H9 (cell line): ENCODE data around the gene TMOD1. TPM values are rescaled to one million over a fixed set of nuclear protein-coding genes. Genes with fewer than 3 reads are reported as not detected.

Experiments used
- DNase-seq: peaks from one replicate; pipeline ENCODE4 v3.0.0-alpha.2; 2017
- H2AFZ ChIP-seq: one replicate; pipeline ENCODE4 v1.6.1; 2013; ENCODE audit warnings: mild to moderate bottlenecking, low read length, control low read depth, moderate library complexity
- H2AK5ac ChIP-seq: 2 replicates; pipeline ENCODE4 v1.6.1; 2013; ENCODE audit warnings: low read length, control low read depth, mixed read lengths; ENCODE audit not compliant: insufficient read length
- H2BK120ac ChIP-seq: one replicate; pipeline ENCODE4 v1.6.1; 2013; ENCODE audit warnings: low read depth, mild to moderate bottlenecking, low read length, control low read depth, inconsistent platforms; ENCODE audit not compliant: poor library complexity, severe bottlenecking
- H2BK12ac ChIP-seq: 2 replicates; pipeline ENCODE4 v1.6.1; 2013; ENCODE audit warnings: low read length, control low read depth, mixed read lengths, low read depth; ENCODE audit not compliant: insufficient read length
- H2BK15ac ChIP-seq: 2 replicates; pipeline ENCODE4 v1.6.1; 2013; ENCODE audit warnings: low read depth, low read length, control low read depth
- H2BK20ac ChIP-seq: one replicate; pipeline ENCODE4 v1.6.1; 2013; ENCODE audit warnings: low read depth, mild to moderate bottlenecking, low read length, control low read depth, inconsistent platforms; ENCODE audit not compliant: poor library complexity, severe bottlenecking
- H2BK5ac ChIP-seq: 2 replicates; pipeline ENCODE4 v1.6.1; 2013; ENCODE audit warnings: low read length, control low read depth, mixed read lengths; ENCODE audit not compliant: insufficient read length
- H3K14ac ChIP-seq: 2 replicates; pipeline ENCODE4 v1.6.1; 2013; ENCODE audit warnings: low read length, control low read depth; ENCODE audit not compliant: insufficient read depth
- H3K18ac ChIP-seq: 2 replicates; pipeline ENCODE4 v1.6.1; 2013; ENCODE audit warnings: low read depth, mild to moderate bottlenecking, mixed read lengths, low read length, control low read depth; ENCODE audit not compliant: insufficient read length
- H3K23ac ChIP-seq: 2 replicates; pipeline ENCODE4 v1.6.1; 2013; ENCODE audit warnings: low read length, control low read depth, mixed read lengths, low read depth; ENCODE audit not compliant: insufficient read length
- H3K23me2 ChIP-seq: 2 replicates; pipeline ENCODE4 v1.6.1; 2013; ENCODE audit warnings: low read depth, mild to moderate bottlenecking, mixed read lengths, low read length, control low read depth; ENCODE audit not compliant: insufficient read length, poor library complexity, severe bottlenecking
- H3K27ac ChIP-seq: 2 replicates; pipeline ENCODE4 v1.5.1; 2013; ENCODE audit warnings: low read length, control low read depth, mixed read lengths, low read depth; ENCODE audit not compliant: insufficient read length
- H3K27me3 ChIP-seq: 2 replicates; pipeline ENCODE4 v1.6.1; 2013; ENCODE audit warnings: low read length, control low read depth, inconsistent platforms; ENCODE audit not compliant: insufficient read depth
- H3K4ac ChIP-seq: 2 replicates; pipeline ENCODE4 v1.6.1; 2013; ENCODE audit warnings: low read depth, mild to moderate bottlenecking, control low read depth, inconsistent platforms, low read length, moderate library complexity
- H3K4me1 ChIP-seq: 2 replicates; pipeline ENCODE4 v1.6.1; 2013; ENCODE audit warnings: low read length, control low read depth, inconsistent platforms; ENCODE audit not compliant: insufficient read depth
- H3K4me2 ChIP-seq: 2 replicates; pipeline ENCODE4 v1.6.1; 2013; ENCODE audit warnings: low read length, control low read depth, mixed read lengths; ENCODE audit not compliant: insufficient read length, insufficient read depth
- H3K56ac ChIP-seq: 2 replicates; pipeline ENCODE4 v1.6.1; 2013; ENCODE audit warnings: low read depth, mild to moderate bottlenecking, mixed read lengths, low read length, control low read depth; ENCODE audit not compliant: insufficient read length
- H3K79me1 ChIP-seq: 2 replicates; pipeline ENCODE4 v1.6.1; 2013; ENCODE audit warnings: low read depth, mild to moderate bottlenecking, moderate library complexity, low read length, control low read depth, inconsistent platforms; ENCODE audit not compliant: insufficient read depth, poor library complexity, severe bottlenecking
- H3K79me2 ChIP-seq: 2 replicates; pipeline ENCODE4 v1.6.1; 2013; ENCODE audit warnings: low read length, control low read depth, inconsistent platforms; ENCODE audit not compliant: insufficient read depth
- H3K9ac ChIP-seq: 2 replicates; pipeline ENCODE4 v1.6.1; 2013; ENCODE audit warnings: low read length, control low read depth, mixed read lengths; ENCODE audit not compliant: insufficient read length; ENCODE audit errors: extremely low read depth
- H3K9me3 ChIP-seq: one replicate; pipeline ENCODE4 v1.6.1; 2013; ENCODE audit warnings: low read depth, low read length, inconsistent platforms; ENCODE audit not compliant: control insufficient read depth
- H3T11ph ChIP-seq: one replicate; pipeline ENCODE4 v1.6.1; 2013; ENCODE audit warnings: mild to moderate bottlenecking, low read length, control low read depth, inconsistent platforms
- H4K20me1 ChIP-seq: one replicate; pipeline ENCODE4 v1.6.1; 2013; ENCODE audit not compliant: control insufficient read depth, insufficient read length, insufficient read depth
- H4K5ac ChIP-seq: 2 replicates; pipeline ENCODE4 v1.6.1; 2013; ENCODE audit warnings: low read depth, mild to moderate bottlenecking, mixed read lengths, low read length, control low read depth; ENCODE audit not compliant: insufficient read length
- H4K8ac ChIP-seq: replicated peaks from 2 replicates; pipeline ENCODE4 v1.6.1; 2013; ENCODE audit warnings: low read length, control low read depth, mixed read lengths, low read depth; ENCODE audit not compliant: insufficient read length
- H4K91ac ChIP-seq: 2 replicates; pipeline ENCODE4 v1.6.1; 2013; ENCODE audit warnings: low read depth, mild to moderate bottlenecking, moderate library complexity, mixed read lengths, low read length, control low read depth; ENCODE audit not compliant: insufficient read length
- H3K27ac Mint-ChIP-seq, 3 experiments: 2 replicates in 2 of 3; 3 replicates in 1 of 3; pipeline ENCODE4 v1.8.0; 2020 to 2021; ENCODE audit warnings: mixed read lengths in 3 of 3, mild to moderate bottlenecking in 1 of 3, moderate library complexity in 1 of 3
- H3K27me3 Mint-ChIP-seq: 2 replicates; pipeline ENCODE4 v1.8.0; 2021; ENCODE audit warnings: low read depth, mild to moderate bottlenecking, moderate library complexity, mixed read lengths
- H3K36me3 Mint-ChIP-seq, 3 experiments: 2 replicates in 2 of 3; 3 replicates in 1 of 3; pipeline ENCODE4 v1.8.0; 2020 to 2021; ENCODE audit warnings: low read depth in 3 of 3, mixed read lengths in 3 of 3; ENCODE audit not compliant: insufficient read depth in 1 of 3
- H3K4me1 Mint-ChIP-seq, 2 experiments: 2 replicates each; pipeline ENCODE4 v1.8.0; 2020; ENCODE audit warnings: mixed read lengths in 2 of 2
- H3K4me3 Mint-ChIP-seq, 2 experiments: 2 replicates in 1 of 2; 3 replicates in 1 of 2; pipeline ENCODE4 v1.8.0; 2020 to 2021; ENCODE audit warnings: mild to moderate bottlenecking in 2 of 2, mixed read lengths in 2 of 2, moderate library complexity in 1 of 2
- H3K9me3 Mint-ChIP-seq, 2 experiments: 2 replicates in 1 of 2; 3 replicates in 1 of 2; pipeline ENCODE4 v1.8.0; 2020; ENCODE audit warnings: mild to moderate bottlenecking in 2 of 2, mixed read lengths in 2 of 2, moderate library complexity in 1 of 2
- CTCF ChIP-seq: fragments of 200-600 bp; sonication (generic); conservative IDR thresholded peaks from 3 replicates; pipeline ENCODE4 v1.8.0; 2021; ENCODE audit warnings: antibody characterized with exemption, mild to moderate bottlenecking
- WGBS: extraction: QIAGEN DNeasy Blood & Tissue Kit; methylation state at CpG from one replicate; pipeline ENCODE4 v1.1.7; 2013; ENCODE audit warnings: missing lambda C conversion rate, low lambda C conversion rate, mixed read lengths; ENCODE audit not compliant: insufficient read length; ENCODE audit errors: extremely low coverage; 5-methylcytosine and 5-hydroxymethylcytosine counted together
- total RNA-seq: library from RNA; stranded (reverse); gene quantifications from 2 replicates; pipeline ENCODE4 v1.2.1, GENCODE V29; 2021

Gene TMOD1
- total RNA-seq, 1 experiment from 2014 or later, result 0.98 TPM

DNA sequence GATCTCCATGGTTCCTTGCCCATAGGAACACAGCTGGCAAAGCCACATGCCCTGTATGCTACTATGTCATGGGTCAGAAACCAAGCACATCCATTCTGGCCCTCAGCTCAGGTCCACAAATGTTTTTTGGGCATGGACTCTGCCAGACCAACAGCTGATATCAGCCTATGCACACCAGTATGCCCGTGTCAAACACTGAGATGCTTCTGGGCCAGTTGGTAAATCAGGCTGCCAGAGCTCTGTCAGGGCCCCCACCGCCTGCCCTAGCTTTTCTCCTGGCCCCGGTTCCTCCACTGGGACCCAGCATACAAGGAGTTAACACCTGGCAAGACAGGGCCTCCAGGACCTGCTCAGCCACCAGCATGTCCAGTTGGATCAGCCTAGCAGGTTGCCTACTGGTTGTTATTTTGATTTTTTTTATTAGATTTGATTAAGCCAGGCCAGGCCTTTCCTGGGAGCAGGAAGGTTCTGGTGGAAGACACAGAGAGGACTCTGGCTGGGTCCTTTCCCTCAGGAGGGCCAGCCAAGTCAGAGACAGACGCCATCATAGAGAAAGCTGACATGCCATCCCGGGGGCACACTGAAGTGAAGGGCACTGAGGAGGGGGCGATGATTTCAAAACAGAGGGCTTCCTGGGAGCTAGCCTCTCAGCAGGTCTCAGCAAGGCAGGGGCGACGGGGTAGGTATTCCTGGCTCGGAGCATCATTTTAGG is 65.9 kb downstream of the TMOD1 start:
- Histone ChIP-seq H4K5ac (no peak overlapping the region), H3K18ac (no peak overlapping the region), H2BK120ac (no peak overlapping the region), H4K91ac (no peak overlapping the region), H3K9ac (no peak overlapping the region), H2AFZ (no peak overlapping the region), H3K4me2 (no peak overlapping the region), H3K4ac (no peak overlapping the region), H3K4me1 (no peaks in the 10 kb centered on the region), H2BK12ac (no peak overlapping the region), H3K9me3 (no peaks in the 10 kb centered on the region), H4K8ac (no peak overlapping the region), H3K14ac (no peak overlapping the region), H3K27ac (no peak overlapping the region), H4K20me1 (no peaks in the 10 kb centered on the region), H3K27me3 (no peaks in the 10 kb centered on the region; the same call in 1 of the 2 replicates), H2AK5ac (no peak overlapping the region), H2BK20ac (no peak overlapping the region), H3K23ac (no peak overlapping the region), H3T11ph (no peak overlapping the region), H3K56ac (no peak overlapping the region), H3K79me2 (no peaks in the 10 kb centered on the region), H3K79me1 (no peaks in the 10 kb centered on the region), H2BK15ac (no peak overlapping the region), H3K23me2 (no peaks in the 10 kb centered on the region), H2BK5ac (no peak overlapping the region)
- Mint-ChIP-seq H3K4me1 (peaks cover 18 to 24% of the 10 kb centered on the region in 2 experiments), H3K27ac (peak overlapping the region in 1 of 3 experiments; percentile 73; a peak in 2 of 7 replicates), H3K36me3 (no peaks in the 10 kb centered on the region; a peak in 1 of 7 replicates), H3K9me3 (no peaks in the 10 kb centered on the region; a peak in 1 of 5 replicates), H3K27me3 (peaks cover 6% of the 10 kb centered on the region), H3K4me3 (no peak overlapping the region)
- TF ChIP-seq CTCF, result no peak
- peak; percentile 8 for DNase-seq
- WGBS, result no CpG with 5 or more reads among the region's 9 CpGs
